ENCODE data around the gene IRF5.
A peak's percentile ranks its signal among the peaks of the same experiment; 100 is the strongest.

IRF5 gene

DNA sequence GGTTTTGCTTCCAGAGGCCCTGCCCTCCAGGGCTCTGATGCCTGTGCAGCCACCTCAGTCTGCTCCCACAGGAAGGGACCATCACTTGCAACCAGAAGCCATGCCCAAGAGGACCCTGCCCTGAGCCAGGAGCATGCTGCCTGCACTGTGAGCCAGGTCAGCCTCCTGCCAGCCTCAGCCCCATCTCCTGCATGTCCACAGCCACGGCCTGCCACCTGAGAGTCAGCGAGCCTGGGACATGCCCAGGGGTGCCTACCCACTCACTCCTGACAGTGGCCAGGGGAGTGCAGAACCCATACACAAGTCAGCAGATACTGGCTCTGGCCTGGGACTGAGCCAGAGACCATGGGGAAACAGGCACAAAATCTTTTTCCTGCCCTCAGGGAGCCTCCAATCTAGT is 20.6 kb upstream of the IRF5 start:
- in situ Hi-C loops (cut with HindIII; ENCODE audit: low pct_ligation_motif_present, low sequenced_read_pairs): loop anchor here (10.0 to 25.0 kb wide), 2 partner anchors 58 to 170 kb away; no protein-coding TSS in a partner anchor
- H3K27me3 ChIP-seq (replicated peaks): peaks cover 54% of the 10 kb centered on the region

DNA sequence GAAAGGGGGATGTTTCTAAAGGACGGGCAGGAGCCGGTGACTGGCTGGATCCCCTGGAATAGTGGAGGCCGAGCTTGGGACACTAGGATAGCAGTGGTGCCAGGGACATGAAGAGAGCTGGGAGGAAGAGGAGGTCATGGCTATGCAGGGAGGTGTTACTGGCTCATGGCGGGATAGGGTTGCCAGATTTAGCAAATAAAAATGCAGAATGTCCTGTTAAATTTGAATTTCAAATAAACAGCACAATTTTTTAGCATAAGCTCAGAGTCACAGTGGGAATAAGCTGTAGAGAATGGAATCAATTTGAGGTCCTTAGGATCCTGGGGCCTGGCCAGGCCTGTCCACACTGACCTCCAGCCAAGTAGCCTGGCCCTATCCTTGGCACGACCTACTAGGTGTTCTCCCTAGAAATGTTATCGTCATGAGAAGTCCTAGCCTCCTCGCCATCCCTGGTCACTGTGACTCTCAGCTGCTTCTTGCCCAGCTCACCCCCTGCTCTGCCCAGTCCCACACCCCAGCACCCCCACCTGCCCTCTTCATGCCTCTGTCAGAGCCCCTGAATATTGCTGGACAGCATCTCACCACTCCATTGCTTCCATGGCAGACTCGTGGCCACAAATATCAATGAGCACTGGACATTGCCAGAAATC is 19.6 kb upstream of the IRF5 start:
- in situ Hi-C loops (cut with HindIII; ENCODE audit: low pct_ligation_motif_present, low sequenced_read_pairs): loop anchor here (10.0 to 25.0 kb wide), 2 partner anchors 57 to 169 kb away; no protein-coding TSS in a partner anchor
- Histone ChIP-seq H3K4me3 (ENCODE audit: low read depth, low read length) (no peak overlapping the region), H3K36me3 (replicated peaks) (no peaks in the 10 kb centered on the region), H3K27me3 (replicated peaks) (peaks cover 58% of the 10 kb centered on the region), H3K27ac (no peak overlapping the region)
- TF ChIP-seq, protein P1, sequence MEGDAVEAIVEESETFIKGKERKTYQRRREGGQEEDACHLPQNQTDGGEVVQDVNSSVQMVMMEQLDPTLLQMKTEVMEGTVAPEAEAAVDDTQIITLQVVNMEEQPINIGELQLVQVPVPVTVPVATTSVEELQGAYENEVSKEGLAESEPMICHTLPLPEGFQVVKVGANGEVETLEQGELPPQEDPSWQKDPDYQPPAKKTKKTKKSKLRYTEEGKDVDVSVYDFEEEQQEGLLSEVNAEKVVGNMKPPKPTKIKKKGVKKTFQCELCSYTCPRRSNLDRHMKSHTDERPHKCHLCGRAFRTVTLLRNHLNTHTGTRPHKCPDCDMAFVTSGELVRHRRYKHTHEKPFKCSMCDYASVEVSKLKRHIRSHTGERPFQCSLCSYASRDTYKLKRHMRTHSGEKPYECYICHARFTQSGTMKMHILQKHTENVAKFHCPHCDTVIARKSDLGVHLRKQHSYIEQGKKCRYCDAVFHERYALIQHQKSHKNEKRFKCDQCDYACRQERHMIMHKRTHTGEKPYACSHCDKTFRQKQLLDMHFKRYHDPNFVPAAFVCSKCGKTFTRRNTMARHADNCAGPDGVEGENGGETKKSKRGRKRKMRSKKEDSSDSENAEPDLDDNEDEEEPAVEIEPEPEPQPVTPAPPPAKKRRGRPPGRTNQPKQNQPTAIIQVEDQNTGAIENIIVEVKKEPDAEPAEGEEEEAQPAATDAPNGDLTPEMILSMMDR (IDR thresholded peaks at IDR 0.05; ENCODE audit: low read depth, low read length, missing control alignments): no peak
- no peak for DNase-seq

More for the DNA sequence above, 20.6 kb upstream of the IRF5 start:
- no peaks in the 10 kb centered on the region for H3K36me3 ChIP-seq (replicated peaks)
- no peak for DNase-seq
- TF ChIP-seq, protein P1 (IDR thresholded peaks at IDR 0.05; ENCODE audit: low read depth, low read length, missing control alignments): no peak
- no peak overlapping the region for H3K4me3 ChIP-seq (ENCODE audit: low read depth, low read length)
- no peak overlapping the region for H3K27ac ChIP-seq

DNA sequence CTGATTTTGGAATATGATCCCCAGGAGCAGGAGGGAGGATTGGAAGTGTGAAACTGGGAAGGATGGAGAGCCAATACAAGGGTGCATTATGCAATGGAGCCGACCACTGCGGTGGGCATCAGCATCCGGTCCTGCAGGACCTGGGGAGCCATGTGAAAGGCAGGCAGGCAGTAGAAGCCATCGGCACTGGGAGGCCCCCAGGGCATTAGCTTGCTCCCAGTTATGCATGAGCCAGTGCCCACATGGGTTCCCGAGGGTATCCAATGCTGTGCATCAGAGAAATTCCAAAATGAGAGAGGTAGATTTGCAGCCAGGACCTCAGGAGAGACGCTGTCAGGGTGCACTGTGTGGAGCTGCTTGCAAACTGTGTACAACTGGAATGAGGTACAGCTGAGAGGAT is 18.5 kb upstream of the IRF5 start:
- no peak for DNase-seq
- in situ Hi-C loops (cut with HindIII; ENCODE audit: low pct_ligation_motif_present, low sequenced_read_pairs): loop anchor here (10.0 to 25.0 kb wide), 2 partner anchors 56 to 168 kb away; no protein-coding TSS in a partner anchor
- TF ChIP-seq, protein P1 (IDR thresholded peaks at IDR 0.05; ENCODE audit: low read depth, low read length, missing control alignments): no peak
- H3K27ac ChIP-seq: no peak overlapping the region
- no peaks in the 10 kb centered on the region for H3K36me3 ChIP-seq (replicated peaks)
- no peak overlapping the region for H3K4me3 ChIP-seq (ENCODE audit: low read depth, low read length)
- peaks cover 58% of the 10 kb centered on the region for H3K27me3 ChIP-seq (replicated peaks)

DNA sequence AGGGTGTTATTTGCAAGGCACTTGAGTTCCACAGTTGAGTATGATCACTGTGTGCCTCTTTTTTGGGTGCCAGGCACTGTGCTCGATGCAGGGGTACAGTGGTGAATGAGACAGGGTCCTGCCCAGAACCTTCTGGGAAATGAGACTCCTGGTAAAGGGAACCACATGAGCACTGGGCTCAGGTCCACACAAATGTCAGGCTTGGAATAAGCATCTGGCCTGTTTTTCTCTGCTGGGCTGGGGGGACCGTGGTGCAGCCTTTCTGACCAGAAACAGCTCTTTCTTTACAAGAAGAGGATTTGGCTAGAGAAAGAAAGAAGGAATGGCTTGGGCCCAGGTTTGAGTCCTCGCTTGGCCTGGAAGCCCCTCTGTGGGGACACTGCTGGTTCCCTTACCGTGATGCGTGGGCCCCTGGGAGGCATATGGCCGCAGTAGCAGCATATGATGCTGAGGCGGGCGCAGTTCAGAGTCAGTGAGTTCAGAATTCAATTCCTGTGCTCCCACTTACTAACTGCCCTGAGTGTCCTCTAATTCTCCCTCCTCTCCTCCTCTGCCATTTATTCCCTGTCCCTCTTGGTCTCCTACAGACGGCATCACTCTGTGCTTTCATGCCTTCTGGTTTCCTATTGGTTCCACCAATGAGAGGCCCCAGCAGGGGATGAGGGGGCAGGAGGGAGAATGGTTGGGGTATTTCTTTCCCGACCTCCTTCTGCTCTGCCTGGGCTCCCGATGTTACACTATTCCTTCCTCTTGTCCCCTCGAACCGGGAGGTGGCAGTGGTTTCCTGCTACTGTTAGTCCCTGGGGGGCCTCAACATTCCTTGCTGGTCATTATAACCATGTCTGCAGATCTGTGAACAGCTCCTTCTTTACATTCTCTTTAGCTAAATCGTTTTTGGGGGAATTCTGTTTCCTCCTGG is 17.6 kb upstream of the IRF5 start:
- in situ Hi-C loops (cut with HindIII; ENCODE audit: low pct_ligation_motif_present, low sequenced_read_pairs): loop anchor here (10.0 to 25.0 kb wide), 2 partner anchors 55 to 167 kb away; no protein-coding TSS in a partner anchor
- peaks cover 55% of the 10 kb centered on the region for H3K27me3 ChIP-seq (replicated peaks)
- no peak for DNase-seq

DNA sequence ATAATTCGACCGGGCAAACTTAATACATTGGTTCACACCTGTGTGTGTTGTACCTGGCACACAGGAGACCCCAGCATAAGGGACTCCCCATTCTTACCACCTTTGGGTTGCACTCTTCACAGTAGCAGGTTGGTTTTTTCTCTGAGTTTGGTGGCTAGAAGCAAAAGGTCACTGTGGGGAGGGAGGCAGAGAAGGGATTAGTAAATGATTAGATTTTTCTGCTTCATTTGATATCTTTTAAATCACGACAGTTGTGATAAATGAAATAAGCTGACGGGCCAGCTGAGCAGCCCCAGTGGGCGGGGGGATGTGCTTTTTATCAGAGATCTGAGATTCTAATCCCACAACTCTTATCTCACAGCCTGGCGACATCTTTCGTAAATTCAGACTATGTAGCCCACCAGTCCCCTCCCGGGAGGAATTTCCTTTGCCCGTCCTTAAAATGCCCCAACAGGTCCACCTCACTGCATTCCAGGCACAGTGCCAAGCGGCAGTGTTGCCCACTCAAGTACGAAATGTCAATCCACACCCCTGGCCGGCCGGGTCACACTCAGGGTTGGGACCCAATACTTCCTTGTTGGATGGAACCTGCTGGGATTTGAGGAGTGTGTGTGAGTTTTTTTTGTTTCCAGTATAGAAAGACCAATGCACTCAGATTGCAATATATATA is 16.7 kb upstream of the IRF5 start:
- no peaks in the 10 kb centered on the region for H3K36me3 ChIP-seq (replicated peaks)
- no peak overlapping the region for H3K27ac ChIP-seq
- no peak overlapping the region for H3K4me3 ChIP-seq (ENCODE audit: low read depth, low read length)
- TF ChIP-seq, protein P1 (IDR thresholded peaks at IDR 0.05; ENCODE audit: low read depth, low read length, missing control alignments): no peak
- DNase-seq: no peak
- in situ Hi-C loops (cut with HindIII; ENCODE audit: low pct_ligation_motif_present, low sequenced_read_pairs): loop anchor here (25.0 kb wide), 1 partner anchor 166 kb away; no protein-coding TSS in a partner anchor
- H3K27me3 ChIP-seq (replicated peaks): peaks cover 48% of the 10 kb centered on the region

More for the DNA sequence above, 17.6 kb upstream of the IRF5 start:
- TF ChIP-seq, protein P1 (IDR thresholded peaks at IDR 0.05; ENCODE audit: low read depth, low read length, missing control alignments): peak; percentile 17
- no peaks in the 10 kb centered on the region for H3K36me3 ChIP-seq (replicated peaks)
- no peak overlapping the region for H3K4me3 ChIP-seq (ENCODE audit: low read depth, low read length)
- H3K27ac ChIP-seq: no peak overlapping the region

Data from brain microvascular endothelial cell (primary cell).